Measurements from ENCODE around the gene MLYCD. TPM values are rescaled to one million over a fixed set of nuclear protein-coding genes. Genes with fewer than 3 reads are reported as not detected.

MLYCD gene
- total RNA-seq, 4 donors from 2014 or later: 4.5 to 16.6 (median 6.7) TPM

DNA sequence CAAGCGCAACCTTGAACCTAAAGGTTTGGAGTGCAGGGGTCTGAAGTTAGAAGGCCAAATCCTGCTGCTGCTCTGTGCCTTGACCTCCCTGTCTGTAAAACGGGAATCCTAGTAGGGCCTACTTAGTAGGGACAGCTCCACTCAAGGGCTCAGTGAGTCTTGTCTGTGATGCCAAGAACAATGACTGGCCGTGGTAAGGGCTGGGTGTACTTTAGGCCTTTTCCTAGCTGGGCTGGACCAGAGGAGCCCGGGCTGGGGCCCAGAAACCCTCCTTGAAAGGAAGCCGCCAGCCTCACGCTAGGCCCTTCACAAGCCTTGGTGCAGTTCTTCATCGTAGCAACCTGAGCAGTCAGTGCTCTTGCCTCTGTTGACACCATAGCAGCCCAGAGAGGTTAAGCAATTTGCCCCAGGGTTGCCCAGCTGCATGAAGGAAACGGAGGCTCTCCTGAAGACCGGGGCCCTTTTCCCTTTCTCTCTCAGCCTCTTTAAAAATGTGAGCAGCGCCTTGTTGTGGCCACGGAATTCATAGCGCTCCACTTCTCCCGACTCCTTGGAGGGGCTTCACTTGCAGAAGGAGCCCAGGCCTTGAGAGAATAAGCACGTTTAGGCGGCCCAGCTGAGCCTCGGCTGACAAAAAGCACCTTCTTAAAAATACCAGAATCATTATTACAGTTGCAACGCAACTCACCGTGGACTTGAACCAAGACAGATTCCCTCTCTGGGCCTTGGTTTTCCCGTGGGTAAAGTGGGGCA lies 73.5 kb downstream of the MLYCD start:
- Histone ChIP-seq H3K4me3 (no peak overlapping the region), H3K4me1 (peaks cover 0 to 3% of the 10 kb centered on the region in 2 donors), H3K27ac (no peak overlapping the region), H3K27me3 (peaks cover 0 to 12% of the 10 kb centered on the region in 2 donors), H3K9me3 (no peaks in the 10 kb centered on the region), H3K36me3 (no peaks in the 10 kb centered on the region)
- no peak for DNase-seq
- intact Hi-C loops (cut with DNase I; ENCODE audit: low total_unique reads): no loop called here
- TF ChIP-seq, protein P1, sequence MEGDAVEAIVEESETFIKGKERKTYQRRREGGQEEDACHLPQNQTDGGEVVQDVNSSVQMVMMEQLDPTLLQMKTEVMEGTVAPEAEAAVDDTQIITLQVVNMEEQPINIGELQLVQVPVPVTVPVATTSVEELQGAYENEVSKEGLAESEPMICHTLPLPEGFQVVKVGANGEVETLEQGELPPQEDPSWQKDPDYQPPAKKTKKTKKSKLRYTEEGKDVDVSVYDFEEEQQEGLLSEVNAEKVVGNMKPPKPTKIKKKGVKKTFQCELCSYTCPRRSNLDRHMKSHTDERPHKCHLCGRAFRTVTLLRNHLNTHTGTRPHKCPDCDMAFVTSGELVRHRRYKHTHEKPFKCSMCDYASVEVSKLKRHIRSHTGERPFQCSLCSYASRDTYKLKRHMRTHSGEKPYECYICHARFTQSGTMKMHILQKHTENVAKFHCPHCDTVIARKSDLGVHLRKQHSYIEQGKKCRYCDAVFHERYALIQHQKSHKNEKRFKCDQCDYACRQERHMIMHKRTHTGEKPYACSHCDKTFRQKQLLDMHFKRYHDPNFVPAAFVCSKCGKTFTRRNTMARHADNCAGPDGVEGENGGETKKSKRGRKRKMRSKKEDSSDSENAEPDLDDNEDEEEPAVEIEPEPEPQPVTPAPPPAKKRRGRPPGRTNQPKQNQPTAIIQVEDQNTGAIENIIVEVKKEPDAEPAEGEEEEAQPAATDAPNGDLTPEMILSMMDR (IDR thresholded peaks at IDR 0.05): no peak
- TF ChIP-seq POLR2A (IDR thresholded peaks at IDR 0.05): no peak

DNA sequence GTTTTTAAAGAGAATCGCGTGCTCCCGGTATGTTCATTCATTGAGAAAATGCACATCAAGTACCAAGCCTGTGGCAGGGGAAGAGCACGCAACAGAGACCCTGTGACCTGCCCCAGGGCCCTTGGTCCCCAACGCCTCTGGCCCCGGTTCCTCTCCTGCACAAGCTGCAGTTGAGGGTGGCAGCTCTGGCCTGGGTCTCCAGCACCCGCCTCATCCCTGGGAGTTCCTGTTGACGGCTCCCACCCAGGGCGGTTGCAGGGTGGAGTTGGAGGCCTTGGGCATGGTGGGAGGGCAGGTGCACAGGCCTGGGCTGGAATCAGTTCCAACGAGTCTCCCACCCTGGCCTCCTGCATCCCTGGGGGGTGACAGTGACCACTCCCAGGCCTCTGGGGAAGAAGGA lies 74.2 kb downstream of the MLYCD start:
- Histone ChIP-seq H3K27ac (no peak overlapping the region), H3K27me3 (peaks cover 0 to 10% of the 10 kb centered on the region in 2 donors), H3K4me1 (peaks cover 0 to 1% of the 10 kb centered on the region in 2 donors), H3K9me3 (no peaks in the 10 kb centered on the region), H3K36me3 (no peaks in the 10 kb centered on the region), H3K4me3 (no peak overlapping the region)
- no peak for TF ChIP-seq POLR2A (IDR thresholded peaks at IDR 0.05)
- TF ChIP-seq, protein P1 (IDR thresholded peaks at IDR 0.05): no peak
- intact Hi-C loops (cut with DNase I; ENCODE audit: low total_unique reads): no loop called here
- DNase-seq: no peak

DNA sequence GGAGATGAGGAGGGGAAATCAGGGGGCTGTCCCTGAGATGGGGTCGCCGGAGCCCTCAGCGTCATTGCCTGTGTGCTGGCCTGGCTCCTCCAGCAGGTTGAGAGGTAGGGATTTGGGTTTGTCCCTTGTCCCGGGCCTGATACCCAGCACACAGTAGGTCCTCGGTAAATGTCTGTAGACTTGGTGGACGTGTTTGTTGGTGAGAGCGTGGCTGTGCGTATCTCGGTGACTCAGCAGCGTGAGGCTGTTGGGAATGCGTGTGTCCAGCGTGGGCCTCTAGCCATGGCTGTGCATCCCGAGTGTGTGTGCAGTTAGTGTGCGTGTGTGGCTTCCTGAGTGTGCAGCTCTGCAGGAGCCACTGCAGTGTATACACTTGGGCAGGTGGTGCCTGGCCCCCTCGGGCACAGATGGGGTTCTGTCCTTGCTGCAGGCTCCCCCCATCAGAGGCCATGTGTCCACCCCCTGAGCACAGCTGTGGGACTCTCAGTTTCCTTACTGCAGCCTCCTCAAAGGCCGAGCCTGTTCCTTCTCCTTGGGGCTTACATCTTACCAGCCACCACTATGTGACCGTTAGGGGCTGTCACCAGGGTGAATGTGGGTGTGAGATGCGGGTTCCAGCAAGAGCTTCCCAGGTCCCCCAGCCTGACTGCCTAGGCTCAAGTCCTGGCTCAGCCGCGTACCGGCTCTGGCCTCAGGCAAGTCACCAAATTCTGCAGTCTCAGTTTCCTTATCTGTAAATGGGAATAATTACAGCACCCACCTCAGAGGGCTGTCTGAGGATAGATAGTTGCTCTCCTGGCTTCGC lies 74.9 kb downstream of the MLYCD start:
- TF ChIP-seq, protein P1 (IDR thresholded peaks at IDR 0.05): no peak
- no peak for TF ChIP-seq POLR2A (IDR thresholded peaks at IDR 0.05)
- Histone ChIP-seq H3K4me3 (no peak overlapping the region), H3K36me3 (no peaks in the 10 kb centered on the region), H3K27ac (no peak overlapping the region), H3K9me3 (no peaks in the 10 kb centered on the region), H3K4me1 (no peaks in the 10 kb centered on the region), H3K27me3 (peaks cover 0 to 9% of the 10 kb centered on the region in 2 donors)
- intact Hi-C loops (cut with DNase I; ENCODE audit: low total_unique reads): no loop called here
- DNase-seq: no peak

DNA sequence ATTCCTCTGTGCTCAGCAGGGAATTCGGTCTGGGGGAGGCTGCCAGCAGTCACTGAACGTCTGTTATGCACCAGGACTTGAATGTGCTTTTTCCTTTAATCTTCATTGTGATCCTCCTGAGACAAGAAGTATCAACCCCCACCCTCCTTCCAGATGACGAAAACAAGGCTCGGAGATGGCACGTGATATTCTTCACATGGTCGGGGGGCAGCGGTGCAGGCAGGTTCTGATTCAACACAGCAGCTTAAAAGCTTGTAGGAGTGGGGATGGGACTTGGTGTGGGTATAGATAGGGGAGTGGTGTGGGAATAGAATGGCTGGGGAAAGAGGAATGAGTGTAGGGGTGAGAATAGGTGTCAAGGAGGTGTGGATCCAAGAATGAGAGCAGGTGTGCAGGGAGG lies 75.6 kb downstream of the MLYCD start:
- no peaks in the 10 kb centered on the region for H3K4me1 ChIP-seq
- no peaks in the 10 kb centered on the region for H3K36me3 ChIP-seq
- no peaks in the 10 kb centered on the region for H3K9me3 ChIP-seq
- no peak overlapping the region for H3K4me3 ChIP-seq
- DNase-seq: no peak
- intact Hi-C loops (cut with DNase I; ENCODE audit: low total_unique reads): no loop called here
- no peak overlapping the region for H3K27ac ChIP-seq
- H3K27me3 ChIP-seq: peaks cover 0 to 2% of the 10 kb centered on the region in 2 donors
- no peak for TF ChIP-seq POLR2A (IDR thresholded peaks at IDR 0.05)
- TF ChIP-seq, protein P1 (IDR thresholded peaks at IDR 0.05): no peak

Measured in uterus (tissue), 4 donors.